OCI-LY1 (cell line): ENCODE data around the gene CIBAR2.

ENCODE experiments used
- EZH2 ChIP-seq: fragments of 200-600 bp; sonication (generic), shearing (Covaris generic); IDR thresholded peaks from 2 replicates; pipeline ENCODE4 v1.8.0; 2017; ENCODE audit warnings: borderline replicate concordance, mixed run types, mild to moderate bottlenecking, antibody characterized with exemption, low read length, moderate library complexity, mixed read lengths
- TF ChIP-seq, protein P1 (sequence below): fragments of 200-600 bp; sonication (generic), shearing (Covaris generic); IDR thresholded peaks from 2 replicates; pipeline ENCODE4 v1.5.1; 2017; ENCODE audit warnings: mild to moderate bottlenecking, antibody characterized with exemption, low read length, moderate library complexity, mixed read lengths

DNA sequence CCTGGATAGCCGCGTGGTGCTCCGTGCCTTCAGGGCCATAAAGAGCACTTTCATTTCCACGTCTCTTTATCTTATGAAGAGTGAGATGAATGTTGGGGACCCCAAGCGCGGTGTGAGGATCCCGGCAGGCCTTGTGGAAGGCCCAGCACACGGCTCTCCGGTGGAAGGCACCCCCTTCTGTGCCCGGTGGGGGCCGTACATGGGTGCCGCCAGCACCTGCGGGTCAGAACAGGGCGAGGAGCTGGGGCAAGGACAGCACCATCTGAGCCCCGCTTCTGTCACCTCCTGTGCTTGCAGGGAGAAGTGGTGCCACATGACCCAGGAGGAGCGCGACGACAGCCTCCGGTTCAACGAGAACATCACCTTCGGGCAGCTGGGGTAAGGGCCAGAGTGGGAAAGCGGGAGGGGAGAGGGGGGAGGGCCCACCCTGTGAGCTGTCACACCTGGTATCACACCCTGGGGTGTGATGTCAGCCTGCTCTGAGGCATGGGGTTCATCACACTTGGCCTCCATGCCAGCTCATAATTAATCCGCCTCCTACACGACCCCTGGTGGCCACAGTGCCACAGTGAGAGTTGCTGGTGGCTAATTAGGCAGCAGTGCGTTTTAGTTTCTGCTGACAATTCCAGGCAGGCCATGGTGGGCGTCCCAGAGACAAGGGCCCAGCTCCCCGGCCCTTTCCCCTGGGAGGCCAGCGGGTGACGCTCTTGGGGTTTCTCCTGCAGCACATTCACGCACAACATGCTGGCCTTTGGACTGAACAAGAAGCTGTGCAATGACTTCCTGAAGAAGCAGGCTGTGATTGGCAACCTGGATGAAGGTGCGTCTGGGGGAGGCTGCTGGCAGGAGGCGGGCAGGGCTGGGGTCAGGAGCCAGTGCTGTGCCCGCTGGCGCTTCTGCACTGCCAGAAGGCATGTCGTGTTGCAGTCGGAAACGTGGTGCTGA is 25.7 kb downstream of the CIBAR2 start:
- TF ChIP-seq, protein P1, sequence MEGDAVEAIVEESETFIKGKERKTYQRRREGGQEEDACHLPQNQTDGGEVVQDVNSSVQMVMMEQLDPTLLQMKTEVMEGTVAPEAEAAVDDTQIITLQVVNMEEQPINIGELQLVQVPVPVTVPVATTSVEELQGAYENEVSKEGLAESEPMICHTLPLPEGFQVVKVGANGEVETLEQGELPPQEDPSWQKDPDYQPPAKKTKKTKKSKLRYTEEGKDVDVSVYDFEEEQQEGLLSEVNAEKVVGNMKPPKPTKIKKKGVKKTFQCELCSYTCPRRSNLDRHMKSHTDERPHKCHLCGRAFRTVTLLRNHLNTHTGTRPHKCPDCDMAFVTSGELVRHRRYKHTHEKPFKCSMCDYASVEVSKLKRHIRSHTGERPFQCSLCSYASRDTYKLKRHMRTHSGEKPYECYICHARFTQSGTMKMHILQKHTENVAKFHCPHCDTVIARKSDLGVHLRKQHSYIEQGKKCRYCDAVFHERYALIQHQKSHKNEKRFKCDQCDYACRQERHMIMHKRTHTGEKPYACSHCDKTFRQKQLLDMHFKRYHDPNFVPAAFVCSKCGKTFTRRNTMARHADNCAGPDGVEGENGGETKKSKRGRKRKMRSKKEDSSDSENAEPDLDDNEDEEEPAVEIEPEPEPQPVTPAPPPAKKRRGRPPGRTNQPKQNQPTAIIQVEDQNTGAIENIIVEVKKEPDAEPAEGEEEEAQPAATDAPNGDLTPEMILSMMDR: peak; percentile 71
- no peak for TF ChIP-seq EZH2
